GM21825 (cell line): ENCODE measurements around the gene OXCT1.
A peak's percentile ranks its signal among the peaks of the same experiment; 100 is the strongest.
"Not testable (repeated sequence)": the region's sequence is repeated elsewhere in the genome, so short reads cannot be mapped to it uniquely, and the experiment has no call there.

ENCODE experiments used
- ATAC-seq: cut with Tn5 transposase; IDR thresholded peaks from one replicate; pipeline ENCODE4 v1.9.1; 2021; ENCODE audit warnings: mild to moderate bottlenecking, moderate library complexity; ENCODE audit not compliant: unreplicated experiment

OXCT1 gene

DNA sequence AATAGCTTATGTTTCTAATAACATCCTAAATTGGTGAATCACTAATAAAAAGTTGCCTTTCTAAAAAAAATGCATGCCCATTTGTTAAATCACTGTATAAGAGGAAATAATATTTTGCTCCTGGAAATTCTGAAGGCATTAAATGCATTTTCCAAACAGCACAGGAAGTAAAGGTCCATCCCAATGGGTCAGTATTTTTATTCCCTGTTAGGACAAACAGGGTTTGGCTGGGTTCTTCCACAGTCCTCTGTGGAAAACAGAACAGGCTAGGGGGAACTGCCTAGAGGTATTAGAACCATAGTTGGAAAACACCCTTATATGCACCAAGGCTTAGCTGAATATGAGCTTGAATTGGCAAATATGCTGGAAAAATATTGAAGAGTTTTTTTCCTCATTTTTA, 85.2 kb downstream of the OXCT1 start:
- ATAC-seq = no peak

DNA sequence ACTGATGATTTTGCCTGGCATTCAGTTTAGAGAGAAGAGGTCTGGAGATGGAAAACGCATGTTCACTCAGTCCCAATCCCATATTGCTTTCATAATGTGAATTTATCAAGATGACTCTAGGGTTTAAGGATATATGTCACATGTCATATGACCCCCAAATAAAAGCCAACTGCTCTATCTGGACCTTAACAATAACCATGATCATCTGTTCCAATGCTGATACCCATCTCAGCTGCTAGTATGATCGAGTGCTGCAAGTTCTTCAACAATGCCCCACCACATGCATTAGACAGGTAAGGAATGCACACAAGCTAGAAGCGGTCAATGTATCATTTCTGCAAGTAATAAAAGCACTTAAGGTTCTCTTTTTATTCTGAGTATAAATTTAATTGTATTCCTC, 91.8 kb downstream of the OXCT1 start:
- no peak for ATAC-seq

GRCh38 chr5:41776435-41776834, 93.8 kb downstream of the OXCT1 start:
- no peak for ATAC-seq

DNA sequence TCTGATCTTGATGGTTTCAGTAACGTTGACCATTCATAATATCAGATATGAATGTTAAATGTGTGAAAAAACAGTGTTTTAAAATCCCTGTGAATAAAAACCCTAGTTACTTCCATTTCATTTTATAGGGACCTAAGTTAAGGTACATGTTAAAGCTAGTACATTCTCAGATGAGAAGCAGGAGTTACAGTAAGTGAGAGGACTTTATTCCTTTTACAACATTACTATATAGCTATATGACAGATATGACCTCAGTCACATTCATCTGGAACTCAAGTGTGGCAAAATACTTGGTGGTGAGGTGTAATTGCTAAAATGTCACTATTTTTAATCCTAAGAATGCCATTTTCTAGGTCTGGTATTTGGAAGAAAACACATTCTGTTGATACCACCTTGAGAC, 96.4 kb downstream of the OXCT1 start:
- no peak for ATAC-seq

DNA sequence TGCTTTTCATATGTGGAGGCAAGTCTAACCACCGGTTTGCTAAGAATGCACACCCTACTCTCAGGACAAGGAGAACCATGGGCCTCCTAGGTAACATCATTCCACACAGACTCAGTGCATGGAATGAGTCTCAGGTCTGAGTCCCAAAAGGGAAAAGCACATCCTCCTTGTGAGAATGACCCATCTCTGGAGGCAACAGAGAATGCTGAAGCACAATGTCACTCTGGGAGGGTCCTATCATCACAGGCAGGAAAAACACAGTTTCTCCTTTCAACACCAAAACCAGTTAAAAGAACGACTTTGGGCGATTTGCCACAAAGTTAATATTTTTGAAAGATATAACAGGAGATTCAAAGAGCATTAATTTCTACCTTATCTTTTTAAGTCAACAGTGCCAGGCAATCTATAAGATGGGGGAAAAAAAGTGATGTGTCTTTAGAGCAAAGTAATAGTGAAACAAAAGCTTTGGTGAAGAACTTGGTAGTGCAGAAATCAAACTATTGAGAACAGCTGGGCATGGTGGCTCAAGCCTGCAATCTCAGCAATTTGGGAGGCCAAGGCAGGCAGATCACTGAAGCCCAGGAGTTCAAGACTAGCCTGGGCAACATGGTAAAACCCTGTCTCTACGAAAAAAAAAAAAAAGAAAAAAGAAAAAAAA, 97.3 kb downstream of the OXCT1 start:
- no peak for ATAC-seq

- no peak for ATAC-seq
These were observed 98.2 kb downstream of the OXCT1 start for GRCh38 chr5:41772056-41772455.

DNA sequence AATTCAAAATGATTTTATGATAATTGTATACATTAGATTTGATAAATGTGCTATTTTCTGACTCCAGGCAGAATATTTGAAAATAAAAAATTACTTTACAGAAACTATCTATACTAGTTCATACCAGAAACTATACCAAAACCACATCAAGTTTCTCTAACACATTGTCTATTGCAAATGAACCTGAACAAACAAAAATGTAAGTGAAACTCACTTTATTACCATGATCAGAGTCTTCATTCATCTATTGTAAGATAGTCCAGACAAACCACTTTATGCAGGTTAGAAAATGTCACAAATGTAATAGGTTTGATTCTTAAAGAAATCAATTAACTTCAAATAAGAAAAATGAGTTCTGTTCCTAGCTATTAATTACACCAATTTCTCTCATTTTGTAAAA, 99.4 kb downstream of the OXCT1 start:
- peak; percentile 93 for ATAC-seq

DNA sequence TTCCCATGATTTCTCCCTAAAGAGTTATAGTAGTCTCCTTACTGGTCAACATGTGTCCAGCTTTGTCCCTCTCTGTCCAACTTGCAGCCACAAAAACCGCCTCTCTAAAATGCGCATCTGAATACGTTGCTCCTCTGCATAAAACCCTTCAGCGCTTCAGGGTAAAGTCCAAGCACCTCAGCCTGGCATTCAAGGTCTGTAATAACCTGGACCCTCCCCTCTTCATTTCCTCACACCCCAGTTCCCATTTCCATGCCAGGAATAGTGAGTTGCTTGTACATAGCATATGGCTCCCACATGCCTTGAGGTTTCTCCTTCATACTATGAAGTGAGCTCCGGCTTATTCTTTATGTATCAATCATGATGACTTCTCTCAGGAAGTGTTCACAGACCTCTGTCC, 101.5 kb downstream of the OXCT1 start:
- no peak for ATAC-seq

GRCh38 chr5:41764650-41765049, 105.6 kb downstream of the OXCT1 start:
- no peak for ATAC-seq

DNA sequence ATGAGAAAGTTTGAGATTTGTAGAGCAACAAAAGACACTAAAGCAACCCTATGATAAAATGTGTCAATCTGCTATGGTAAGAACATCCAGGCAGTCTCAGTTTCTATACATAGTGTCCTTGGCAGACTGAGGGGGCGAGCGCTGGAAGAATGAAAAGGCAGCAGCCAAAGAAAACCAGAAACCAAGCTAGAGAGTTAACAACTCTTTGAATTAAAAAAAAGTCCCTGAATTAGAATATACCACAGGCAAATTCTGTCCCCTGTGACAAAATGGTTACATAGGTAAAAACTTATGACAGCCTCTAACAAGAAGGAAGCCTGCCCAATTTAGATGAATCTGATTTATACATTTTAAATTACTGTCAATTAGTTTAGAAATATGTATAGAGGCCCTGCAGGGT, 106.7 kb downstream of the OXCT1 start:
- ATAC-seq = no peak

- ATAC-seq = no peak
These were observed 107.1 kb downstream of the OXCT1 start for GRCh38 chr5:41763081-41763480.

- ATAC-seq = no peak
These were observed 107.8 kb downstream of the OXCT1 start for GRCh38 chr5:41762426-41762825.

DNA sequence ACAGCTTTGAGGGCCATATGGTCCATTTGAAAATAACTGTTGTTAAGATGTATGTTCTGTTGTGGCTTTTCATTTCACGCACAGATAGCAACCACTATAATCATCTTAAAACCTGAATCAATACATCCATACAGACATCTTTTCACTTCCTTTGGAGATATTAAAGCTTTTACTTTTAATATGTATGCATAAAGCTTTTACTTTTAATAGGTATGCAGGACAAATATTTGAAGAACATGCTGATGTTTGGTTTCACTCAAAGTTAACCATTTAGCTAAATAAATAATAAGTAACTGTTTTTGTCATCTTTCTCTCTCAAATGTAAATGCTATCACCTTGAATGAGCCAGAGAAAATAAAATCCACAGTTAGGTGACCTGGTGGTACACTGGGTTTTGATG, 108.6 kb downstream of the OXCT1 start:
- ATAC-seq = no peak

DNA sequence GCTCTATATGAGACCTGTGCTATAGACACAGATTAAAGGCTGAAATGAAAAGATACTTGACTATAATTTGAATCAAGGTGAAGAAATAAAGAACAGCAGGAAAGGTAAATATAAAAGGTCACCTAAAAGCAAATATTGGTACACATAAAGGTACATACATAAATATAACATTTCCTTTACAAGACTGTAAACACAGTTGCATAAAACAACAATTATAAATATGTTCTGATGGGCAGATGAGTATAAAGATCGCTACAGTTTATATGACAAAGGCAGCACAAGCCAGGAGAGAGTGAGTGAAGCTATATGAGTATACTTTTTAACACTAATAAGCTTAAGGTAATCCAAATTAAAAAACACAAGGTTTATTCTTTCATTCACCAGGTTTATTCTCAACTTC, 114.5 kb downstream of the OXCT1 start:
- ATAC-seq = no peak

GRCh38 chr5:41754857-41755256, 115.4 kb downstream of the OXCT1 start:
- ATAC-seq = peak; percentile 50

- ATAC-seq = no peak
These were observed 118.4 kb downstream of the OXCT1 start for GRCh38 chr5:41751867-41752266.

DNA sequence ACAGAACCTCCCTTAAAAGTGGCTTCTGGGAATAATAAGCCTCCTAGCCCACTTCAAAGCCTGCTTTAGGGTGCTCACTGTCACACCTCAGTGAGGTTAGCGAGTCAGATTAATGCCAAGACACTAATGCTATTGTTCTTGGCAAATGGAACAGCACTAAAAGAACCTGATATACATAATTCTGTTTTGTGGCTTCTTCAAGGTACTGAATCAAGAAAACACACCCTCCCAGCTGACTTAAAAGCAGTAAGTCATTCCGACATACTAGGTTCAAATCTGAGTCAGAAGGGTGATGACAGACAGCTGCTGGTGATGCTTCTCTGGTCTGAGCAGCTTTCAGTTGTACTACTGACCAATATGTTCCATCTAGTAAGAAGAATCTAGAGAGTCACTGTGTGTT, 121.6 kb downstream of the OXCT1 start:
- peak; percentile 97 for ATAC-seq

DNA sequence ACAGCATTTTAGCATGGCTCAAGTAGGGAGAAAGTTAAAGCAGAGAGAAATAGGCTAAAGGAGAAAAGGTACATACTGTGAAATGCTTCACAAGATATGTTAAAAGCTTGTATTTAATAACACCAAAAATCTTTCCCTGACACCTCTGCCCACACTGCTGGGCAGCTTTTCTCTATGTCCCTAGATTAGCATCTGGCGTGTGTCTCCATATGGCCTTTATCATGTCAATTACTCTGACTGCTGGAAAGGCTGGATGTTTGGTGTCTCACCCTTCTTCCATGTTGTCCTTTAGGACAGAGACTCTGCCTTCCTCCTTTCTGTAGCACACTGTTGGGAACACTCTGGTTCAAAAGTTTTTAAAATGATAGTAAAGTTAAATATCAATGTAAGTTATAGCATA, 122.5 kb downstream of the OXCT1 start:
- no peak for ATAC-seq

GRCh38 chr5:41747301-41747700, 122.9 kb downstream of the OXCT1 start:
- no peak for ATAC-seq

- ATAC-seq = not testable (repeated sequence)
These were observed 127.6 kb downstream of the OXCT1 start for GRCh38 chr5:41742608-41743007.

GRCh38 chr5:41738710-41739354, 131.4 kb downstream of the OXCT1 start:
- no peak for ATAC-seq

DNA sequence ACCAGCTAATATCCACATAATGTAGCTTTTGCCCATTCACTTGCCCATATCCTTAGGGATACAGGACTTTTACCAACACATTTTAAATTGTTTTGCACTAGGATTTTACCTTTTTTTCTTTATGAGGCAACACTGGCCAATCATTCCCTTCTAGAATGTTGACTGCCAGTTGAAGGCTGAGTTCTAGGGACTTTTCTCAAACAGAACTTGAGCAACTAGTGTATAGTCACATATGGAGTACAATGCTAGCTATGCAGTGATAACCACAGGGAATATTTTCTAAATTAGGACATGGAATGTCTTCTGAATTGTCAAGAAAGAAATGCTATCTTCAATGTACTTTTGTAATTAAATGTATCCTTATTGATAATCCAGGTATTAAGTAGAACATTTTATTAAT, 133.6 kb downstream of the OXCT1 start:
- no peak for ATAC-seq

DNA sequence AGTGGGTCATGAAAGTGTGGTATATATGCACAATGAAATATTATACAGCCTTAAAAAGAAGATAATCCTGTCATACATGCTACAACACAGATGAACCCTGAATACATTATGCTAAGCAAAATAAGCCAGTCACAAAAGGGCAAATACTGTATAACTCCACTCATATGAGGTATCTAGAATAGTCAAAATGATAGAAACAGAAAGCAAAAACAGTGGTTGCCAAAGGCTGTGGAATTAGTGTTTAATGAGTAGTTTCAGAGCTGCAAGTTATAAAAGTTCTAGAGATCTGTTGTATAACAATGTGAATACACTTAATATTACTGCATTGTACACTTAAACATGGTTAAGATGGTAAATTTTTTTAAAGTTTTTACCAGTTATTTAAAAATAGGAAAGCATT, 135.0 kb downstream of the OXCT1 start:
- peak; percentile 71 for ATAC-seq
